NCI-H146 treated with DMSO at 0.1 percent for 48 hours (cell line): ENCODE measurements around the gene CAPN12.

Experiments
- DNase-seq: peaks from one replicate; lab custom pipeline; 2025; ENCODE audit not compliant: unreplicated experiment; lab: John Stamatoyannopoulos, UW

The CAPN12 gene

DNA sequence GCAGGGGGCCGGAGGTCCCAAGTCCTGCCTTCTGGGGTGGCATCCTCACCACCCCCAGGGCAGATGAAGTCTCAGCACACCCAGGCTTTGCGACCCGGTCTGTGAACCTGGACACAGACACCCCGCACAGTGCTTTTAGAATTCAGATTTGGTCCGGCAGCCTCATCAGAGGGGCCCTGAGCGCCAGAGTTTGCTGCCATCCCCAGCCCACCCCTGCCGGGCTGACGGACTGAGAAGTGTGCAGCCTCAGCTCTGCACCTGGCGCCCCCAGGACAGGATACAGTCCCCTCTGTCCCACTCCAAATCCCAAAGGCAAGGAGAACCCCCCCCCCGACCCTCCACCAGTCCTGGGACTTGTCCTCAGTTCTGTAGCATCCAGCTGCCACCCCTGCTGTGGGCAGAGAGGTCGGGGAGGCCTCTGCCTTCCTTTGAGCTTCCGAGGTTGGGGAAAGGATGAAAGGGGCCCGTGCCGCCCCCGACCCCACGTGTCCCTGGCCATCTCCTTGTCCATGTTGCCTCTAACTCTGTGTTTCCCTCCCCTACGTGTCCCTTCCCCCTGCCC is 16.9 kb downstream of the CAPN12 start:
- no peak for DNase-seq

GRCh38 chr19:38726761-38727301 is 17.4 kb downstream of the CAPN12 start:
- DNase-seq = no peak

DNA sequence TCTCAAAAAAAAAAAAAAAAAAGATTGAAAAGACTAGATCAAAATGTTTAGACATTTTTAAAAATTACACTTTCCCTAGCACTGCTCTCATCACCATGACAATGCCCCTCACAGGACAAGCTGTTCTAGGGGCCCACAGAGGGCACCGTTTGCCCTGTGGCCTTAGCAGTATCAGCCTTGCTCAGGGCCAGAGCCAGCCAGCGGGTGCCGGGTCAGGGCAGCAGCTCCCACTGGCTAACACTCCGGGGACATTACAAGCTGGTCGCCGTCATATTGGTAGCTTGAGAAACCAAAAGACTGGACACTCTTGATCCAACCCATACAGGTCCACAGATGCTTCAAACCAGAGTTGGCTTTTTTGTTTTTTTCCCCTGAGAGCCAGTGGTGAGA is 18.0 kb downstream of the CAPN12 start:
- no peak for DNase-seq

DNA sequence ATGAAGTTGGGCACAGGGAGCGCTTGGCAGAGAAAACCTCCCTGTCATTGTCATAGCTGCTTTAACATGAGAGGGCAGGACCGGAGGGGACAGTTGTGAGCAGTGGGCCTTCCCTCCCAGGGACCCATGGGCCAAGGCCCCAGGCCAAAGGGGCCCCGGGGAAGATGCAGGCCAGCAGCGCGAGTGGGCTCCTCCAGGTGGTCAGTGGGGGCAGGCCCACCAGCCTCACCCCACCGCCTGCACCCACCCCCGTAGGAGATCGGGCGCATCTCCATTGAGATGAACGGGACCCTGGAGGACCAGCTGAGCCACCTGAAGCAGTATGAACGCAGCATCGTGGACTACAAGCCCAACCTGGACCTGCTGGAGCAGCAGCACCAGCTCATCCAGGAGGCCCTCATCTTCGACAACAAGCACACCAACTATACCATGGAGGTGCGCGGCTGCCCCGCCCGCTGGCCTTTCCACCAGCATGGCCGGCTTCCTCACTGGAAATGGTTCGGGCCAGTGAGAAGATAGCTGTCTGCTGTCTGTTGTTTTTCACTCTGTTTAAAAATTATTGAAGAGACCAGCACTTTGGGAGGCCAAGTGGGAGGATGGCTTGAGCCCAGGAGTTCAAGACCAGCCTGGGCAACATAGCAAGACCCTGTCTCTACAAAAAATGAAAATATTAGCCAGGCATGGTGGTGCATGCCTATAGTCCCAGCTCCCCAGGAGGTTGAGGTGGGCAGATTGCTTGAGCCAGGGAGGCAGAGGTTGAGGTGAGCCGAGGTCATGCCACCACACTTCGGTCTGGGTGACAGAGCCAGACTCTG is 18.6 kb downstream of the CAPN12 start:
- no peak for DNase-seq

DNA sequence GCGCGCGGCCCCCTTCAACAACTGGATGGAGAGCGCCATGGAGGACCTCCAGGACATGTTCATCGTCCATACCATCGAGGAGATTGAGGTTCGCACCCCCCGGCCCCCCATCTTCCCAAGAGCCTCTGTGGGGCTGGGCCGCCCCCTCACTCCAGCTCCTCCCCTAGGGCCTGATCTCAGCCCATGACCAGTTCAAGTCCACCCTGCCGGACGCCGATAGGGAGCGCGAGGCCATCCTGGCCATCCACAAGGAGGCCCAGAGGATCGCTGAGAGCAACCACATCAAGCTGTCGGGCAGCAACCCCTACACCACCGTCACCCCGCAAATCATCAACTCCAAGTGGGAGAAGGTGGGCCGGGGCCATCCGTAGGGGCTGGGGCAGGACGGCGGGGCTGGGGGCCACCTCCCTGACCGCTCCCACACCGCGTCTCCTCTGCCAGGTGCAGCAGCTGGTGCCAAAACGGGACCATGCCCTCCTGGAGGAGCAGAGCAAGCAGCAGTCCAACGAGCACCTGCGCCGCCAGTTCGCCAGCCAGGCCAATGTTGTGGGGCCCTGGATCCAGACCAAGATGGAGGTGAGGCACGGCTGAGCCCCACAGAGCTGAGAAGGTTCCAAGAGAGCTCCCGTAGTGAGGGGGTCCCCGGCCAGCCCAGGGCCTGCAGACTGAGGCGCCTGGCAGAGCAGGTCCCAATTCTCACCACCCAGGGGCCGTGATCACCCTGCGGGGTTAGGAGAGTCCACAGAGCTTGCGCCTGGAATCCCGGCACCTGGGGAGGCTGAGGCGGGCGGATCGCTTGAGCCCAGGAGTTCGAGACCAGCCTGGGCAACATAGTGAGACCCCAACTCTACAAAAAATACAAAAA is 20.1 kb downstream of the CAPN12 start:
- no peak for DNase-seq

GRCh38 chr19:38723606-38723965 is 20.7 kb downstream of the CAPN12 start:
- DNase-seq = no peak

DNA sequence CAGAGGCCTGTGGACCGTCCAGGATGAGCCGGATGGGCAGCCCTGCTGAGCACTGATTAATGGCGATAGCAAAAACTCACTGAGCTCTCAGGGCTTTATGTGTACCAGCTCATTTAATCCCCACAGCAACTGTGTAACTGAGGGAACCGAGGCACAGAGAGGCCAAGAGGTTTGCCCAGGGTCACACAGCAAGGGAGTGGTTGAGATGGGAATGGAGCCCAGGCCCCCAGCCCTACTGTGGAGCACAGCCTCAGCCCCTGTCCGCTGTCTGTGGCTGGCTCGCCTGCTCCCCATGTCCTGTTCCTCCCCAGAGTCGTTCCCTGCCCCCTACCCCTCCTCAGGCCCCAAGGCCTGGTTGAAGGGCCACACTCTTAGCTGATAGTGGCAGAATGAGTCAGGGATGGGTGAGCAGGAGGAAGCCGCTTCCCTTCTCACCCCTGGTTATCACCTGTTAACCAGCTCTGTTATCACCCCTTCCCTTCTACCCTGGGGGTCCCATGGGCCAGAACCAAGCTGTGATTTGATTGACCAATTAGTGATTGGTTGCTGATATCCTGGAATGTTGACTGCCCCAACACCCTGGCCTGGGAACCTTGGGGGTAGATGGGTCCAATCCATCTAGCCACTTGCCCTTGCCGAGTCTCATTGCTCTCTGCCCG is 21.2 kb downstream of the CAPN12 start:
- no peak for DNase-seq

GRCh38 chr19:38721979-38722773 is 22.1 kb downstream of the CAPN12 start:
- DNase-seq = no peak

GRCh38 chr19:38721496-38721895 is 22.8 kb downstream of the CAPN12 start:
- DNase-seq = no peak

DNA sequence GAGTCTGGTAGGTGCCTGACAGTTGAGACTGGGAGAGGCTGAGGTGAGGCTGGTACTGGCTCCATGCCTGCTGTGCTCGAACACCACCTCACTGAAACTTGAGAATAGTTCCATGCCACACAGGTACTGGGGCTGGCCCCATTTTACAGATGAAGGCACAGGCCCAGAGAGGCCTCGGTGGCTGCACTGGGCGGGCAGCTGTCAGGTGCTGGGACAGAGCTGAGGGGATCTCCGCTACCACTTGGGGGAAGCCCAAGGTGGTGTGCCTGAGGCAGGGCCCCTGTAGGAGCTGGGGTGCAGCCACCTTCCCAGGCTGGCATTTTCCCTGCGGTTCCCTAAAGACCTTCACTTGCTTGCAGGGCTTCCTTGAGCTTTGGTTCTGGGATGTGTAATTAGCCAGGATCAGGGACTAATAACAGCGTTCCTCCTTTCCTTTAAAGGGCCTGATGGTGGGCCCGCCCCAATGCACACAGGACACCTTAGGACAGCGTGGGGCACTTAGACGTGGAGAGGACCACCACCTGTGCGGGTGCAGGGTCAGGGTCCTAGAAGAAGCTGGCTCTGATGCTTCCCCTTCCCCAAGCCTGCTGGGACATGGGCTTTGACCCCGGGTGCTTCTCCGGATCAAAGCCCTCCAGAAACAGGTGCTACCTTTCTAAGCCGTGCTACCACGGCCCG is 23.6 kb downstream of the CAPN12 start:
- DNase-seq = no peak

DNA sequence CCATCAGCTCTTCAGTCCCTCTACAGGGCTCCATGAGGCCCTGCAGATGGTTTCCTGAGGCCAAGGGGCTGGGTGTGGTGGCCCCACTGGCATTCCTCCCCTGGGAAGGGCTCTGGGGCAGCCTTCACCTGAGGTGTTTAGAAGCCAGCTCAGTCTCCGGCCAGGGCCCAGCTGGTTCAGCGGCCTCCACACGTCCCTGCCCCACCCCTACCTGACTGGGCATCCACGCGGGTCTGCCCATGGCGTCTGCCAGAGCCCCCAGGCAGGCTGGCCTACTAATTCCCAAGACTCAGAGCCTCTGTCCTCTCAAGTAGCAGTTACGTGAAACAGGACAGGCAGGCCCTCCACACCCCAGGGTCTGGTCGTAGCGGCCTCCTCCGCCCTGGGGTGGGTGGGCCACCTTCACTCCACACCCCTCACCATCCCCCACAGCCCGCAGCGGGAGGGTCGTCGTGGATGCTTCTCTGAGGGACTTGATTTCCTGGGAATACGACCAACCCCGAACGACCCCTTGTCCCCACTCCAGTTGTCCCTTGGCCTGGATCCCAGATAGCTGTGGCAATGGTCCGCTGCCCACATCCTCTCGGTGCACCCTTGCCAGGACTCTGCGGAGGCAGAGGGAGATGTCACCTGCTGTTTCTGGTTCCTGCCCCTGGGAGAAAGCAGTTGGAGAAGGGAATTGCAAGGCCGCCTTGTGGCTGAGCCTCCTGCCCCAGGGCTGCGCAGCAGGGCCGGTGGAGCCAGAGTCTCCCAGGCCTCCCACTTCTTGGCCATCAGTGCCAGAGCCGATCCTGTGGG is 24.3 kb downstream of the CAPN12 start:
- no peak for DNase-seq

- no peak for DNase-seq
Measured at GRCh38 chr19:38718747-38719543, 25.3 kb downstream of the CAPN12 start.

DNA sequence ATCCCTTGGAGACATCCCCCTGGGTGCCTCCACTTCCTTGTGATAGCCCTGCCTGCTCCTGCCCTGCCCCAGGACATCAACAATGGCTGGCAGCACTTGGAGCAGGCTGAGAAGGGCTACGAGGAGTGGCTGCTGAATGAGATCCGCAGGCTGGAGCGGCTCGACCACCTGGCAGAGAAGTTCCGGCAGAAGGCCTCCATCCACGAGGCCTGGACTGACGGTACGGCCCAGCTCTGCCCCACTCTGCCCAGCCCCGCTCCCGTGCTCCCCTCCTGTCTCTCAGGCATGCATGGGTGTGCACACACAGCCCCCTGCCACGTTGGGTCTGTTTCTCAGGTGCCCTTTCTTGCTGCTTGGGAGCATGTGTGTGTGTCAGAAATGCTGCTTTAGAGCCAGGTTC is 26.4 kb downstream of the CAPN12 start:
- no peak for DNase-seq

GRCh38 chr19:38717051-38717450 is 27.2 kb downstream of the CAPN12 start:
- no peak for DNase-seq

GRCh38 chr19:38715555-38715954 is 28.7 kb downstream of the CAPN12 start:
- DNase-seq = no peak

GRCh38 chr19:38714354-38714778 is 29.9 kb downstream of the CAPN12 start:
- DNase-seq = no peak

DNA sequence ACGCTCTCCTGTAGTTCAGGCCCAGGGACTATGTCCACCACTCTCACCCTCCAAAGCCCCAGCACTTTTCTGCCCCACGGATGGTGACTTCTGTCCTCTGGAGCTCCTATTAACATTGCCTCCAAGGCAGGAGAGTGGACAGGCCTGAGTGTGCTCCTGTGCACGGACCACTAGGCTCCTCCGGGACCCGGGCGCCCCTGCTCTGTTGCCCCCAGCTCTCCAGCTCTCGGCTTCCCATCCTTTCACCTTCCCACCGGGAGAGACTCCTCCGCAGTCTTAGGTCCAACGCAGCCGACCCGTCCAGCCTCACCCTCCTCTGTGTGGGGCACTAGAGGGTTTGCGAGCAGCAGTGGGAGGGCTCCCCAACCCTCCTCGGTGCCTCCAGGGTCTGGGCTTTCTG is 30.4 kb downstream of the CAPN12 start:
- DNase-seq = no peak

DNA sequence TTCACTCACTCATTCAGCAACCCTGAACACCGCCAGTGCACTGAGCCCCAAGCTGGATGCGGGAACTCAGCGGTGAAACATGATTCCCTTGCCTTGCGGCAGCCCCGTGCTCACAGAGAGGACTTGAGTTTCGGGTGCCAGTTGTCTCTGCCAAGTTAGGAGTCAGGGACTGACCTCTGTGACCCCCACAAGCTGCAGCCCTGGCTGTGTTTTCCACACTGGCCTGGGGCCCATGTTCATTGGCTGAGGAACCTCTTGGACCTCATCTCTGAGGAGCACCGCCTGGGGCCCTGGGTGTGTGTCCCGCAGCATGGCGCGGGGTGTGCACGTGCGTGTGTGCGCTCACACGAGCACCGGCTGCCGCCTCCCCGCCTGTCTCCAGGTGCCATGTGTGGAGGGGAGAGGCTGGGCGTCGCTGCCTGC is 31.0 kb downstream of the CAPN12 start:
- no peak for DNase-seq
